Measurements from ENCODE around the gene CSF1.
"Not testable (repeated sequence)": the region's sequence is repeated elsewhere in the genome, so short reads cannot be mapped to it uniquely, and the experiment has no call there.

The CSF1 gene

DNA sequence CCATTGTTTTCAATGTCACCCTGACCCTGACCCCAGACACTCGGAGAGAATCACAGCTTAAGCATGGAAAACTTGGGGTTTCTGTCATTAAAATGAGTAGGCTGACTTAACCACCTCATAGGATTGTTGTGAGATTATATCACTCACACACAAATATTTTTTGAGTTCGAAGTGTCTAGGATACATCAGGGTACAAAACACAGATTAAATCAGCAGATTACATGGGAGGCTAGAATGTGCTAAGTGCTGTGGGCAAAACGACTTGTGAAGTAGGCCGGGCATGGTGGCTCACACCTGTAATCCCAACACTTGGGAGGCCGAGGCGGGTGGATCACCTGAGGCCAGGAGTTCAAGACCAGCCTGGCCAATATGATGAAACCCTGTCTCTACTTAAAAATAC lies 31.3 kb upstream of the CSF1 start:
- ATAC-seq, H3K9me3 Mint-ChIP-seq, H3K27me3 Mint-ChIP-seq, H3K36me3 Mint-ChIP-seq, H3K4me3 Mint-ChIP-seq: not testable (repeated sequence)
- Mint-ChIP-seq H3K4me1 (peaks cover 64% of the 10 kb centered on the region), H3K27ac (peak overlapping the region; percentile 52)

DNA sequence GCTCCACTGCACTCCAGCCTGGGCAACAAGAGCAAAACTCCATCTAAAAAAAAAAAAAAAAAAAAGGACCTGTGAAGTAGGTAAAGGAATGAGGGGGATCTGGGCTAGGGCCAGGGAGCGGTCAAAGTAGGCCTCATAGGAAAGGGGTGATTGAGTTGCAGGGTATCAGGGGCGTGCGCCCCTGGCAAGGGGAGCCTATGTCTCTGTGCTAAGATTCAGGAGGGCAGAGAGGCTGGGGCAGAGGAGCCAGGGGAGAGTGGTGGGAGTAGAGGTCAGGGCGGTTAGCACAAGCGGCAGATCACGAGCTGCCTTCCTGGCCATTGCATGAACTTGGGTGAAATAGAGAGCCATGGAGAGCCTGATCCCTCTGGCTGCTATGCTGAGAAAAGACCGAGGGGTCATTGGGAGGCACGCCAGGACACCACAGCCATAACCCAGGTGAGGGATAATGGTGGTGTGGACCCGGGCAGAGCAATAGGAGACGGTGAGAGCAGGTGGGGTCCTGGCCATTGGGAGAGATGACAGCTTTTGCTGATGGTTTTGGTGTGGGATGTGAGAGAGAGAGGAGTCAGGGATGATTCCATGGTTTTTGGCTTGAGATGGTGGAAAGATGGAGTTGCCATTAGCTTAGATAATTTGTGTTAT lies 30.6 kb upstream of the CSF1 start:
- no peak overlapping the region for H3K4me3 Mint-ChIP-seq
- ATAC-seq = no peak
- no peaks in the 10 kb centered on the region for H3K36me3 Mint-ChIP-seq
- H3K4me1 Mint-ChIP-seq = peaks cover 70% of the 10 kb centered on the region
- H3K27me3 Mint-ChIP-seq = peaks cover 1% of the 10 kb centered on the region
- no peaks in the 10 kb centered on the region for H3K9me3 Mint-ChIP-seq
- peak overlapping the region; percentile 52 for H3K27ac Mint-ChIP-seq

DNA sequence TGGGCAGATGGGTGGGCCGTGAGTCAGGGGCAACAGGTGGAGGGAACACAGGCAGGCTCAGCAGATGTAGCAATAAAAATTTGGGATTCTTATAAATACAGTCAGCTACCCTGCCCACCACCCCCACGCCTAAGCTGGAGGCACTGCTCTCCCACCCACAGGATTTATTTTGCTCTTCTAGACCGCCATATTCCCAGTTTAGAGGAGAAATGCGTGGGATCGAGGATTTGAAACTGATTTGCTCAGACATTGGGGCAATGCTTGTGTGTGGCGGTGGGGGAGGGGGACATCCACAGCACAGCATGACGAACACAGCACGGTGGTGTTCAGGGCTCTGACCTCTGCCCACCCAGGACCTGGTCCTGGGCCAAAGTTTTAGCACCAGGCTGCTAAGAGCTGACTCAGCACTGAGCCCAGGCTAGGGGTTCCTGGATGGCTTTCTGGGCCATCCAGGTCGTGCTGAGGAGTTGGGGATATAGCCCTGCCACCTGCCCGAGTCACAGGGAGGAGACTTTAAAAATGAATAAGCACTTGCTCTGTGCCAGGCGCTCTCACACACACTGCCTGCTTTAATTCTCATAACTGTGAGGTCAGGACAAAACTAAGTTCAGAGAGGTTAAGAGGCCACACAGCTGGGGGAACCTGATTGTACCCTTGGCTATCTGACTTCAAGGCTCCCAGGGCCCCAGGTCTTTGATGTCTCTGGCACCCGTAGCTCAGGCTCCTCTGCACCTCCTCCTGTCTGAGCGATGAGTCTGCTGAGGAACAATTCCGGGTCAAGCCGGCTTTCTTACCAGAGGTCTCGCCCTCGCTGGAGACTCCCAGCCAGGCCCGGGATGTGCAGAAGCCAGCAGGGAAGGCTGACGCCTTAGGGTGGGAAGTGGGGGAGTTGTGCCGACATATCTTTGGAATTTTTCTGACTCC lies 29.4 kb upstream of the CSF1 start:
- H3K9me3 Mint-ChIP-seq = no peaks in the 10 kb centered on the region
- peak overlapping the region; percentile 55 for H3K27ac Mint-ChIP-seq
- no peaks in the 10 kb centered on the region for H3K36me3 Mint-ChIP-seq
- no peak for ATAC-seq
- no peak overlapping the region for H3K4me3 Mint-ChIP-seq
- H3K27me3 Mint-ChIP-seq = no peaks in the 10 kb centered on the region
- H3K4me1 Mint-ChIP-seq = peaks cover 73% of the 10 kb centered on the region

DNA sequence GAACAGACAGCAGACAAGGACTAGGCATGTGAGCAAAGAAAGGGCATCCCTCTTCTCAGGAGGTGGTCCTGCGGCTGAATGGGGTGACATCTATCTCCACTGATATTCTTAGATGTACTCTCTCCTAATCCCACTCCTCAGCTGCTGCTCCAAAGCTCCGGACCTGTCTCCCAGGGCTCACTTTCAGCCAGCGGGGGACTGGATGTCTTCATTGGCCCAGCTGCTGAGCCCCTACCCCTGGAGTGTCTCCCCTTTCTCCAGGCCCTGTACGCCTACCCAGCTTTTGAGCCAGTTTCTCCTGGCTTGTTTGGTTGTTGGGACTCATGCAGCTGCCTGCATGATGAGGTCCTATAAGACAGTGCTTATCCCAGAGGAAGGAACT lies 28.8 kb upstream of the CSF1 start:
- H3K27me3 Mint-ChIP-seq = no peaks in the 10 kb centered on the region
- peak overlapping the region; percentile 55 for H3K27ac Mint-ChIP-seq
- no peak overlapping the region for H3K4me3 Mint-ChIP-seq
- ATAC-seq = no peak
- H3K4me1 Mint-ChIP-seq = peaks cover 73% of the 10 kb centered on the region
- H3K9me3 Mint-ChIP-seq = no peaks in the 10 kb centered on the region
- H3K36me3 Mint-ChIP-seq = no peaks in the 10 kb centered on the region

DNA sequence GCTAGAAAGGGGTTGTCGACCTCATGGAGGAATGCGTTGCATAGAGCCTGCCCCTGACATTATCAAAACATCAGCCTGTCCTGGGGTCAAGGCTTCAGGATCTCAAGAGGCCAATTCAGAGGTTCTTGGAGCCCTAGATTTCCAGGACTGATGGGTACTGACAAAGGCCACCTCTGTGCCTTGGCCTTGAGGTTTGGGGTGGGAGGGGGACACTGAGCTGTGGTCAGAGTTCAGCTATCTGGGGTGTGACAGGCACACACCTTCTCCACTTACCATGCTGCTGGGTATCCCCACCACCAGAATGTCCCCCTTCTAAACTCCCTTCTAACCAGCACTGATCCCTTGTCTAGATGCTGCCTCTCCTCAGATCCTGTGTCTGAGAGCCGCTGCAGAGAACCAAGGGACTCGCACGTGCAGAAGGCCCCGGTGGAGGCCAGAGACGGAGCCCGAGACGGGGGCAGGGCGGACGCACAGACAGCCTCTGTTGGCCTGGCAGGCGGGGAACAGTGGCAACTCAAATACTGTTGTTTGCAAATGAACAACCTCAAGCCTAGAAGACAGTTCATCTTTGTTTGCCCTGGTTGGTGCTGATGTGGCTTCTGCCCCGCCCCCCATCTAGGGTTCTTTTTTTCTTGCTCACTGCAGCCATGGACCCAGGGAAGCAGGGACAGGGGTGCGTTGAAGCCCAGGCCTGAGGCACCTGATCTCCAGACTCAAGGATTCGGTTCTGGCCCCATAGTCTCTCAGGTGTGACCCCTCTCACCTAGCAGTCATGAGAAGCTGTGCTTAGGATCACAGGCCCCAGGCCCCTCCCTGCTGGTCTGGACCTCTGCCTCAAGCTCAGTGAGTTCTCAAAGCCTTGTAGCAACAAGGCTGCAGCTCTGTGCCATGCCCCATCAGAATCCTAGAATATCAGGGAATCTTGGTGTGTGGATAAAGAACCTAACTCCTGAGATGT lies 28.1 kb upstream of the CSF1 start:
- Mint-ChIP-seq H3K4me3 (no peak overlapping the region), H3K27me3 (no peaks in the 10 kb centered on the region), H3K36me3 (no peaks in the 10 kb centered on the region), H3K4me1 (peaks cover 73% of the 10 kb centered on the region), H3K27ac (peak overlapping the region; percentile 55), H3K9me3 (no peaks in the 10 kb centered on the region)
- no peak for ATAC-seq

DNA sequence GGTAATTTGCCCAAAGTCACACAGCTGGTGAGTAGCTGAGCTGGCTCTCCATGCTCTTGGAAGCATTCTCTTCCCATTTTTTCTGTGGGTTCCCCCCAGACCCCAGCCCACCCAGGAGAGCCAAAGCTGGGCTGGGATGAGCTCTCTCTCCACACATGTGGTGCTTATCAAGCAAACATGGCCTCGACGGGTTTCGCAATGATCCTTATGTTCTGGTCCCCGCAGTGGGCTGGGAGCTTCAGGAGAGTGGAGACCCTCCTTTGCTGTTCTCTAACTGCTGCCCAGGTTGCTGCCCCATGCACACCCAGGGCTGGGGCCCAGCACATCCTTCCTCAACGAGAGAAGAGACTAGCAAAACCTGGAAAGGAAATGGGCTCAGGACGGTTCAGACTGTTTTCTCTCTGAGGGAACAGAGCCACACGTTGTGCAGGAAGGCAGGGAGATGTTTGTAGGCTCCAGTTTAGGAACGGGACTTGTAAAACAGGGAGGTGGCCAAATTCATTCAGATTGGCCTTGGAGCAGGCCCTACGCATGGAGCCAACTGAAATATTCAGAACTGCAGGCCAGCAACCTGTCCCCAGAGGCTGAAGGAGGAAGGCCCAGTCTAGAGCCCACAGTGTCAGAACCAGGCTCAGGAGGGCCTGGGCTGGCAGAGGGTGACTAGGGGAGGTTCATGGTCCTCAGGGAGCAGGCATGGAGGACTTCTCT lies 27.2 kb upstream of the CSF1 start:
- H3K4me1 Mint-ChIP-seq = peaks cover 75% of the 10 kb centered on the region
- no peaks in the 10 kb centered on the region for H3K36me3 Mint-ChIP-seq
- H3K27ac Mint-ChIP-seq = peak overlapping the region; percentile 38
- ATAC-seq = no peak
- no peaks in the 10 kb centered on the region for H3K27me3 Mint-ChIP-seq
- H3K9me3 Mint-ChIP-seq = no peaks in the 10 kb centered on the region
- H3K4me3 Mint-ChIP-seq = no peak overlapping the region

DNA sequence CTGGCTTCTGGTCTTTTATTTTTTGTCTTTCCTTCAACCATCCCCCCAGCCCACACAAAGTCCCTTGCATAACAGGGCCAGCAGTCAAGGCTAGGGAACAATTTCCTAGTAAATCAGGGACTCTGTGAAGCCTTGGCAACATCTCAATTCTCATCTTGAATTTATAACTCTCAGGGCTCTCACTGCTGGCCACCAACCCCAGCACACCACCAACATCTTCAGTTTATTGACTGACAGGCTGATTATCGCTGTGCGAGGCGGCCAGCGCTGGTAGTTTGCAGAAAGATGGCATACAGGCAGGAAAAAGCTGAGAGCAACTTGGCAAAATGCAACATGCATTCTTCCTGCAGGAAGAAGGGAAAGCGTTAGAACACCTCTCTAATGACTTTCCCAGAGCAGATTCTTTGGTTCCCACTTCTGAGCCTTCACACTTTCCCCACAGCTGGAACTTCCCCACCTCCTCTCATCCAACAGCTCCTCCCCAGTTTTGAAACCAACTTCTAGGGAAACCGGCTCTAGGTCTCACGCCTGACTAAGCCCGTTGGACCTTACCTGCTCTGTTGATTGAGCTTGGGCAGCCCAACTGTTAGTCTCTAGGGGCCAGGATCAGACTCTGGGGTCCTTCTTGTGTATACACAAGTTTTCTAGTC lies 26.3 kb upstream of the CSF1 start:
- Mint-ChIP-seq H3K9me3 (no peaks in the 10 kb centered on the region), H3K27ac (no peak overlapping the region), H3K4me1 (peaks cover 75% of the 10 kb centered on the region), H3K27me3 (no peaks in the 10 kb centered on the region), H3K36me3 (no peaks in the 10 kb centered on the region), H3K4me3 (no peak overlapping the region)
- no peak for ATAC-seq

DNA sequence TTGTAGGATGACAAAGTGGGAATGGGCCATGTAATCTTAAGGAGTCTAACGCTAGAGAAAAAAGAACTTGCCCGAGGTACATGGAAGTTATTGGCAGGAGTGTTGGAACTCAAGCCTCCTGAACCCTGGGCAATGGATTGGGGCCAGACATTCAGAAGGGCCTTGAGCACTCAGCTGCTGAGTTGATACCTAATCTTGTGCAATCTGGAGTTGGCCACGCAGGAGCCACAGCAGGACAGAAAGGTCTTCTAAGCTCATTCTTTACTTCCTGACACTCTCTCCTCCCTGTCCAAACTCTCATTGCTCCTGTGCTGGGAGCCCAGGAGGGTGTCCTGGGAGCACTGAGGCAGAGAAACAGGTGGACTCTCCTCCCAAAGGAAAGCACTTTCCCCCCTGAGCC lies 25.1 kb upstream of the CSF1 start:
- Mint-ChIP-seq H3K4me3 (no peak overlapping the region), H3K27ac (no peak overlapping the region), H3K9me3 (no peaks in the 10 kb centered on the region), H3K4me1 (peaks cover 78% of the 10 kb centered on the region), H3K27me3 (no peaks in the 10 kb centered on the region), H3K36me3 (no peaks in the 10 kb centered on the region)
- no peak for ATAC-seq

DNA sequence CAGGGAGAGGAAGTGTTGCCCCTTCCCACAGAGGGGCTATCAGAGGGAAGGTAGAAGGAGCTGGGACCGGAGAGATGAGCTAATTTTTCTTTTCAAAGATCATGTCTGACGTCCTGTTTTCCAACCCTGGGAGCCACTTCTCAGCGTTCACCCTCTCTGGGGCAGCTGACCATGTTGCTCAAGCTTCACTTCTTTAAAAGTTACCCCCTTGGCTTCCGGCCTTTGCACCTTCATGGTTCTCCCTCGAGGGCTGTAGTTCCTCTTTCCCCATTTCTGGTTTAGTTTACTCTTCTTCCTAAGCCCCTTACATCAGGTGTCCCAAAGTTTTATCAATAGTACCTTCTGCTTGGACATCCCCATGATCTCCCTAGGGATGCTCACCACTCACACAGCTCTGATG lies 23.8 kb upstream of the CSF1 start:
- H3K4me3 Mint-ChIP-seq = peak overlapping the region; percentile 3
- no peaks in the 10 kb centered on the region for H3K27me3 Mint-ChIP-seq
- H3K4me1 Mint-ChIP-seq = peaks cover 83% of the 10 kb centered on the region
- peak; percentile 88 for ATAC-seq
- H3K27ac Mint-ChIP-seq = no peak overlapping the region
- H3K36me3 Mint-ChIP-seq = no peaks in the 10 kb centered on the region
- no peaks in the 10 kb centered on the region for H3K9me3 Mint-ChIP-seq

DNA sequence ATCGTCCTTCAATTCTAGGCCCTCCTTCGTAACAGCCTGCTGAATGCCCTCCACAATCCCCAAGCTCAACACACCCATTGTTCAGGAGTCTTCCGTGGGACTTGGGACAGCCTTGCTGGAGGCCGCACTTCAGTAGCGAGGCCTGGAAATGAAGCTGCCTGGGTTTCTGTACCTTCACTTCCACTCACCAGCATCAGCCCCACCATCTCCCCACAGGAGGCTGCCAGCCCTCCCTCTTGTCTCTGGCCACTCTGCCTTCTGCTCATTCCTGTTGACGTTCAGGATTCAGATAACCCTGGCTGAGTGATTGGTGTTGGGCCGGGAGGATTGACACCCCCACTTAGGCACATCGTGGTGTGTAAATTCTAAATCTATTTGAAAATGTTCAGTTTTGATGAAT lies 23.4 kb upstream of the CSF1 start:
- peak; percentile 1 for ATAC-seq
- H3K9me3 Mint-ChIP-seq = no peaks in the 10 kb centered on the region
- no peak overlapping the region for H3K27ac Mint-ChIP-seq
- H3K4me3 Mint-ChIP-seq = peak overlapping the region; percentile 3
- no peaks in the 10 kb centered on the region for H3K36me3 Mint-ChIP-seq
- H3K27me3 Mint-ChIP-seq = no peaks in the 10 kb centered on the region
- peaks cover 86% of the 10 kb centered on the region for H3K4me1 Mint-ChIP-seq

DNA sequence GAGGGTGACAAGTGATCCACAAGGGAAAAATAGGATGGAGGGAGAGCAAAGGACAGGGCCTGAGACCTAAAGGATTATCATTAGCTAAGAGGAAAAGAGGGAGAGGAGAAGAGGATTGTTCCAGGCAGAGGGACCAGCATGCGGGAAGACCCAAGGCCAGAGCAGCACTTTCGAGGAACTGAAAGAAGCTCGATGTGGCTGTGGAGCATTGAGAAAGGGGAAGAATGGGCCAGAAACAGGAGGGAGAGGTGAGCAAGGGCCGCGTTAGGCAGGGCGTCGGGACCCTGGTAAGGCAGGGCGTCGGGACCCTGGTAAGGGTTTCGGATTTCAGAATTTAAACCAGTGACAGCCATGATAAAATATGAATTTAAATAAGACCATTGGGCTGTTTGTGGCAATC lies 22.8 kb upstream of the CSF1 start:
- H3K27me3 Mint-ChIP-seq = no peaks in the 10 kb centered on the region
- H3K9me3 Mint-ChIP-seq = no peaks in the 10 kb centered on the region
- H3K4me3 Mint-ChIP-seq = peak overlapping the region; percentile 0
- H3K36me3 Mint-ChIP-seq = no peaks in the 10 kb centered on the region
- peaks cover 86% of the 10 kb centered on the region for H3K4me1 Mint-ChIP-seq
- peak; percentile 51 for ATAC-seq
- H3K27ac Mint-ChIP-seq = no peak overlapping the region

DNA sequence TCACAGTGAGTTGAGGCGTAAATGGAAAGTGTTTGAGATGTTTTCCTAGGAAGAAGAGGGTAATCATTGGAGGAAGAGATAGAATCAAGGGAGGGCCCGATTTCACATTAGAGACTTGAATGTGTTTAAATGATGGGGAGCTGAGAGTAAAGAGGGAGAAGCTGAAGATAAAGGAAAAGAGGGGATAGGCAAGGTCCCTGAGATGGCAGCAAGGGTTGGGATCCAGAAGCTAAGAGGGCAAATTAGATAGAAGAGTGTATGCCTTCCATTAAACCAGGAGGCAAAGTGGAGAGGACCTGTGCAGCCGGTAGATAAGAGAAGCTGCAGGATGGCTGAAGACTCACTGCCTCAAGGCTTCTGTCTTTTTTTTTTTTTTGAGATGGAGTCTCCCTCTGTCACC lies 21.6 kb upstream of the CSF1 start:
- Mint-ChIP-seq H3K4me1 (peaks cover 78% of the 10 kb centered on the region), H3K27me3 (no peaks in the 10 kb centered on the region), H3K9me3 (no peaks in the 10 kb centered on the region), H3K27ac (no peak overlapping the region), H3K4me3 (peak overlapping the region; percentile 0), H3K36me3 (no peaks in the 10 kb centered on the region)
- no peak for ATAC-seq

DNA sequence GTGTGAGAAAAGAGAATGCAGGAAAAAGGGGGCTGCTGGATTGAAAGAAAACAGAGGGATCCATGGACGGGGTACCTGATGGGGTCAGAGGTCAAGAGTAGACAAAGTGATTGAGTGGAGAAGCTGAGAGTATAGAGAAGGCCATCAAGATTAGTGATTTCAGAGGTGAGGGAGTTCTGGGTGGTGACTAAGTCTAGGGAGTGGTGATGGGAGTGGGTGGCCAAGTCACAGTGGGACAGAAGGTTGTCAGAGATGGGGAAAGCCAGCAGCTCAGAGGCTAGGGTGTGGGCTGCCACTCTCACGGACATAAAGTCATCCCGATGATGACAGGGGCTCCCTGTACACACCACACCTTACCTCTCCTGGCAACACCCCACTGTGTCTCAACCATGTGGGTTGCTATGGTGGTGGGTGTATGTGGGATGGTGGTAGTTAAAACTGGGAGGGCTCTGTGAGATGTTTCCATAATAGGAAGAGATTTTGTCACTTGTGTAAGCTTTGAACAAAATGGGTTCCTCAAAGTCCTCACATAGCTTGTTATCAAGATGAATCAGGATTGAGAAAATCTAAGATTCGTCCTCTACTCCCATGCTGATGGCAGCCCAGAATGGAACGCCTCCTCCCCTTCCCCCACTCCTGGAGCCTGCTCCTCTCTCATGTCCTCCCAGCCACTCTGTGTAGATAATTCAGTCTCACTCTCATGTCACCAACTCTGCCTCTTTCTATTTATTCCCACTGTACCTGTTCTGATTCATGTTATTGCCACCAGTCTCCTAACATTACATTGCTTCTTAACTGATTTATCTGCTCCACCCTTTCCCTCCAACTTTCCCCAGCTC lies 20.3 kb upstream of the CSF1 start:
- no peaks in the 10 kb centered on the region for H3K36me3 Mint-ChIP-seq
- H3K4me1 Mint-ChIP-seq = peaks cover 67% of the 10 kb centered on the region
- no peak overlapping the region for H3K27ac Mint-ChIP-seq
- no peaks in the 10 kb centered on the region for H3K27me3 Mint-ChIP-seq
- peak; percentile 70 for ATAC-seq
- no peaks in the 10 kb centered on the region for H3K9me3 Mint-ChIP-seq
- no peak overlapping the region for H3K4me3 Mint-ChIP-seq

DNA sequence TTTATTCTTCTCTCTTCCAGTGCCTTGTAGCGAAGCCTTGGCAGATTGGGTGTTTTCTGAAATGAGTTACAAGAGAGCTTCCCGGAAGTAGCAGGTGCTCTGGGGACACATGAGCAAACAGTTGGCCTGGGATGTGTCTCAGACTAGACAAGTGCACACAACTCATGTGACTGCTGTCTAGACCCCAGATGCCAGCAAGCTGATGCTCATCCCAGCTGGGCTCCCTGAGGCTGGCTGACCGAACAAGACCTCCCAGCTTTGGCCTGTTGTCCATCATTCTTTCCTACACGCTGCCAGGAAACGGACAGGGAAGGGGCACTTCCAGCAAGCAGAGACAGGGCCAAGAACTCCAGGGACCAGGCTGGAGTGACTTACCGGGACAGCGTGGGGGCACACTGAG lies 18.7 kb upstream of the CSF1 start:
- Mint-ChIP-seq H3K4me3 (no peak overlapping the region), H3K4me1 (peaks cover 52% of the 10 kb centered on the region), H3K27ac (no peak overlapping the region), H3K27me3 (no peaks in the 10 kb centered on the region), H3K9me3 (no peaks in the 10 kb centered on the region), H3K36me3 (no peaks in the 10 kb centered on the region)
- ATAC-seq = no peak
